LNCaP clone FGC (cell line): ENCODE measurements around the gene ALAS1.

Experiments used
- DNase-seq: peaks from one replicate; pipeline ENCODE4 v3.0.0-alpha.2; 2011; ENCODE audit warnings: low read depth
- H3K4me3 ChIP-seq: 2 replicates; pipeline ENCODE4 v1.5.1; 2011; ENCODE audit warnings: mild to moderate bottlenecking, low read depth, low read length, control low read depth
- TF ChIP-seq, protein P1 (sequence below): IDR thresholded peaks from 2 replicates; pipeline ENCODE4 v1.5.1; 2012; ENCODE audit warnings: mild to moderate bottlenecking; ENCODE audit not compliant: control insufficient read depth, insufficient read depth; ENCODE audit errors: extremely low read depth

ALAS1 gene

GRCh38 chr3:52198643-52199608 is 966 bp downstream of the ALAS1 start:
- H3K4me3 ChIP-seq: peak overlapping the region; percentile 92
- no peak for DNase-seq
- TF ChIP-seq, protein P1, sequence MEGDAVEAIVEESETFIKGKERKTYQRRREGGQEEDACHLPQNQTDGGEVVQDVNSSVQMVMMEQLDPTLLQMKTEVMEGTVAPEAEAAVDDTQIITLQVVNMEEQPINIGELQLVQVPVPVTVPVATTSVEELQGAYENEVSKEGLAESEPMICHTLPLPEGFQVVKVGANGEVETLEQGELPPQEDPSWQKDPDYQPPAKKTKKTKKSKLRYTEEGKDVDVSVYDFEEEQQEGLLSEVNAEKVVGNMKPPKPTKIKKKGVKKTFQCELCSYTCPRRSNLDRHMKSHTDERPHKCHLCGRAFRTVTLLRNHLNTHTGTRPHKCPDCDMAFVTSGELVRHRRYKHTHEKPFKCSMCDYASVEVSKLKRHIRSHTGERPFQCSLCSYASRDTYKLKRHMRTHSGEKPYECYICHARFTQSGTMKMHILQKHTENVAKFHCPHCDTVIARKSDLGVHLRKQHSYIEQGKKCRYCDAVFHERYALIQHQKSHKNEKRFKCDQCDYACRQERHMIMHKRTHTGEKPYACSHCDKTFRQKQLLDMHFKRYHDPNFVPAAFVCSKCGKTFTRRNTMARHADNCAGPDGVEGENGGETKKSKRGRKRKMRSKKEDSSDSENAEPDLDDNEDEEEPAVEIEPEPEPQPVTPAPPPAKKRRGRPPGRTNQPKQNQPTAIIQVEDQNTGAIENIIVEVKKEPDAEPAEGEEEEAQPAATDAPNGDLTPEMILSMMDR: no peak

DNA sequence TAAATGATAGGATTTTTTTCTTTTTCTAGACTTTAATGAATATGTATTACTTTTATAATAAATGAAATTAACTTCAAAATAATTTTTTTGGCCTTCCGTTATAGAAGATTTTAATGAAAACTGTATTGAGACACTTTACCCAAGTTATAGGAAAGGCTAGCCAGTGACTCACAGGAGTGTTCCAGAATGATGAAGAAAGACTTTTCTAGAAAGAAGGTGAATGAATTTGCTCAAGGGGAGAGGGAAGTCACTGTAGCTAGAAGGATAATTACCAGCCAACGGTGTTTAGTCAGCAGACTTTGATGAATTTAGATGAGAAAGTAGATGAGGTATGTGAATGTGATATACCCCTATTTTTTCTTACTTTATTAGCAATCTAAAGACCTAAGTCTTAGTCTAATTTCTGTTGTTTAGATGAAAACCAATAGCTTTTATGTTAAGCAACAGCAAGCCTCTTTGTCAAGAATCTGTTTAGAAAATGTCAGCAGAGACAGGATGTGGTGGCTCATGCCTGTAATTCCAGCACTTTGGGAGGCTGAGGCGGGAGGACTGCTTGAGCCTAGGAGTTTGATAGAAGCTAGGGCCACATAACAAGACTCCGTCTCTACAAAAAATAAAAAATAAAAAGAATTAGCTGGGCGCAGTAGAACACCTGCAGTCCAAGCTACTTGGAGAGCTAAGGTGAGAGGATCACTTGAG is 3.2 kb downstream of the ALAS1 start:
- H3K4me3 ChIP-seq: no peak overlapping the region
- TF ChIP-seq, protein P1: no peak

DNA sequence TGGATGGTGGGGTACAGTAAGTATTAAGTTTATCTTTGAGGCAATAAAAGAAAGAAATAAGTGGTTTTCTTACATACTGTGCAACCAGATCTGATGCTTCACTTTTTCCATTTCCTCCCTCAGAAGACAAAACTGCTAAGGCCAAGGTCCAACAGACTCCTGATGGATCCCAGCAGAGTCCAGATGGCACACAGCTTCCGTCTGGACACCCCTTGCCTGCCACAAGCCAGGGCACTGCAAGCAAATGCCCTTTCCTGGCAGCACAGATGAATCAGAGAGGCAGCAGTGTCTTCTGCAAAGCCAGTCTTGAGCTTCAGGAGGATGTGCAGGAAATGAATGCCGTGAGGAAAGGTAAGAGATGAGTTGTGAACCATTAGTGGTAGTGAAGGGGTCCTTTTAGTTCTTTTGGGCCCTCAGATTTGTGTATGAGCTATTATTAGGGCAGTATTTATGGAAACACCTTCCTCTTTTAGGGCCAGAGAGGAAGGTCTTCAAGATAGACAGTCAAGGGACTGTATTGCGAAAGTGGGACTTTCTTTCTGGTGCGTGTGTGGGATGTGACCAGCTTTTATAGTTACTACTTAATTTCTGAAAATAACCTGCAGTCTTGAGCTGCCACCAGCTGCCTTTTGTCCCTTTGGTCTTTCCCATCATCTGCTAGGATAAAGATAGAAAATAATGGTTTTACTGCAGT is 4.6 kb downstream of the ALAS1 start:
- H3K4me3 ChIP-seq: no peak overlapping the region
- DNase-seq: no peak
- TF ChIP-seq, protein P1: no peak

More for the DNA sequence above, 3.2 kb downstream of the ALAS1 start:
- no peak for DNase-seq

- DNase-seq: no peak
- TF ChIP-seq, protein P1: no peak
- H3K4me3 ChIP-seq: no peak overlapping the region
Observed at GRCh38 chr3:52203701-52204100, 5.7 kb downstream of the ALAS1 start.

DNA sequence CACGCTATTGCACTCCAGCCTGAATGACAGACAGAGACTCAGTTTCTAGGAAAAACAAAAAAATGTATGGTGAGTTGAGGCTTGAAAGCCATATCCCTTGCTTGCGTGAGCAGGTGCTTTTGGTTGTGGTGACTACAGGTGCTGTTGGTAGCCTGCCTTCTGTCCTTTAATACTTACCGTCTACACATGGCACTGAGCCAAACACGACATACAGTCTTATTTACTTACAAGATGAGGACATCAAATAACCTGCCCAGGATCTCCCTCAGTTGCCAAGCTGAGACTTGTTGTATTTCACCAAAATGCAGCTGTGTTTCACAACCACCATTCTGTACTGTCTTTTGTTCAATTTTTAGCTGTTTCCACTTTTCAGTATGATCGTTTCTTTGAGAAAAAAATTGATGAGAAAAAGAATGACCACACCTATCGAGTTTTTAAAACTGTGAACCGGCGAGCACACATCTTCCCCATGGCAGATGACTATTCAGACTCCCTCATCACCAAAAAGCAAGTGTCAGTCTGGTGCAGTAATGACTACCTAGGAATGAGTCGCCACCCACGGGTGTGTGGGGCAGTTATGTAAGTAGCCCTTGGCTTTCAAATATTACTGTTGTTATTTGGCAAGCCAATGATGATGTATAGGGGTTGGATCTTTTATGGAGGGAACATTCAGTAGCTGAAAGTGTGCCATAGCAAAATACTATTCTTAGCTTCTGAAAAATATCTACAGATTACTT is 6.5 kb downstream of the ALAS1 start:
- no peak overlapping the region for H3K4me3 ChIP-seq
- DNase-seq: peak; percentile 97

More for the DNA sequence above, 6.5 kb downstream of the ALAS1 start:
- TF ChIP-seq, protein P1: no peak
